Spleen (tissue), 7 donors: ENCODE results near the gene TOR1B.

Experiments
- CTCF ChIP-seq, 11 experiments: fragments of 200-600 bp in 7 of 11; fragments of 450-650 bp in 4 of 11; sonication (generic) in 4 of 11; IDR thresholded peaks in 8 of 11; conservative IDR thresholded peaks in 3 of 11; 1 replicate in 7 of 11; 2 replicates in 4 of 11; pipeline versions ENCODE4 v1.4.0 to v1.8.0; 2016 to 2021; ENCODE audit warnings: antibody characterized with exemption in 11 of 11, inconsistent platforms in 4 of 11, mild to moderate bottlenecking in 1 of 11
- POLR2A ChIP-seq, 3 donors: fragments of 450-650 bp; IDR thresholded peaks; one replicate each; pipeline ENCODE4 v1.5.1; 2017; ENCODE audit warnings: antibody characterized with exemption in 3 of 3, mild to moderate bottlenecking in 1 of 3
- donor health status: DM: no; HTN: no; CAD: no; lungs with moderate emphysema.
- donor health status: DM: no; HTN: no; CAD: no.
- donor health status: DM: no; HTN: no; CAD: no.

- no peak for TF ChIP-seq CTCF (IDR thresholded peaks at IDR 0.05 in 8 of 11, conservative IDR thresholded peaks at IDR 0.05 in 3 of 11)
- TF ChIP-seq POLR2A (IDR thresholded peaks at IDR 0.05), result no peak
Measured at GRCh38 chr9:129853614-129854013, 50.6 kb downstream of the TOR1B start.
